ENCODE measurements around the gene FCAMR.

The FCAMR gene

GRCh38 chr1:207000651-207001291 is 30.5 kb upstream of the FCAMR start:
- DNase-seq (ENCODE audit: low read depth in 1 of 2, low spot score in 1 of 2), result no peak

- DNase-seq (ENCODE audit: low read depth in 1 of 2, low spot score in 1 of 2), result no peak
Measured at GRCh38 chr1:206998816-206999215, 28.6 kb upstream of the FCAMR start.

GRCh38 chr1:206992790-206993189 is 22.5 kb upstream of the FCAMR start:
- no peak for DNase-seq (ENCODE audit: low read depth in 1 of 2, low spot score in 1 of 2)

- no peak for DNase-seq (ENCODE audit: low read depth in 1 of 2, low spot score in 1 of 2)
Measured at GRCh38 chr1:206987873-206988272, 17.6 kb upstream of the FCAMR start.

- DNase-seq (ENCODE audit: low read depth in 1 of 2, low spot score in 1 of 2), result no peak
Measured at GRCh38 chr1:206986885-206987284, 16.6 kb upstream of the FCAMR start.

- DNase-seq (ENCODE audit: low read depth in 1 of 2, low spot score in 1 of 2), result no peak
Measured at GRCh38 chr1:206986402-206986801, 16.1 kb upstream of the FCAMR start.

- no peak for DNase-seq (ENCODE audit: low read depth in 1 of 2, low spot score in 1 of 2)
Measured at GRCh38 chr1:206985162-206985749, 15.0 kb upstream of the FCAMR start.

- DNase-seq (ENCODE audit: low read depth in 1 of 2, low spot score in 1 of 2), result peak; percentile 30 to 35
Measured at GRCh38 chr1:206982216-206982615, 12.0 kb upstream of the FCAMR start.

GRCh38 chr1:206979379-206980043 is 9.3 kb upstream of the FCAMR start:
- no peak for DNase-seq (ENCODE audit: low read depth in 1 of 2, low spot score in 1 of 2)

GRCh38 chr1:206978259-206978658 is 8.0 kb upstream of the FCAMR start:
- no peak for DNase-seq (ENCODE audit: low read depth in 1 of 2, low spot score in 1 of 2)

- no peak for DNase-seq (ENCODE audit: low read depth in 1 of 2, low spot score in 1 of 2)
Measured at GRCh38 chr1:206975306-206975705, 5.0 kb upstream of the FCAMR start.

- DNase-seq (ENCODE audit: low read depth in 1 of 2, low spot score in 1 of 2), result no peak
Measured at GRCh38 chr1:206974140-206974539, 3.9 kb upstream of the FCAMR start.

GRCh38 chr1:206972728-206973127 is 2.5 kb upstream of the FCAMR start:
- no peak for DNase-seq (ENCODE audit: low read depth in 1 of 2, low spot score in 1 of 2)

GRCh38 chr1:206971029-206971655 is 882 bp upstream of the FCAMR start:
- DNase-seq (ENCODE audit: low read depth in 1 of 2, low spot score in 1 of 2), result no peak

GRCh38 chr1:206969090-206969489 is 1.2 kb downstream of the FCAMR start:
- no peak for DNase-seq (ENCODE audit: low read depth in 1 of 2, low spot score in 1 of 2)

GRCh38 chr1:206967096-206967849 is 3.0 kb downstream of the FCAMR start:
- DNase-seq (ENCODE audit: low read depth in 1 of 2, low spot score in 1 of 2), result no peak

GRCh38 chr1:206965781-206966180 is 4.5 kb downstream of the FCAMR start:
- no peak for DNase-seq (ENCODE audit: low read depth in 1 of 2, low spot score in 1 of 2)

- DNase-seq (ENCODE audit: low read depth in 1 of 2, low spot score in 1 of 2), result no peak
Measured at GRCh38 chr1:206963740-206964139, 6.5 kb downstream of the FCAMR start.

- no peak for DNase-seq (ENCODE audit: low read depth in 1 of 2, low spot score in 1 of 2)
Measured at GRCh38 chr1:206963119-206963712, 7.0 kb downstream of the FCAMR start.

GRCh38 chr1:206962272-206962671 is 8.0 kb downstream of the FCAMR start:
- DNase-seq (ENCODE audit: low read depth in 1 of 2, low spot score in 1 of 2), result no peak

- DNase-seq (ENCODE audit: low read depth in 1 of 2, low spot score in 1 of 2), result no peak
Measured at GRCh38 chr1:206961668-206962067, 8.6 kb downstream of the FCAMR start.
